T-helper 22 cell (primary cell): ENCODE measurements around the gene CKM.
"Not testable (repeated sequence)": the region's sequence is repeated elsewhere in the genome, so short reads cannot be mapped to it uniquely, and the experiment has no call there.

Experiments used
- DNase-seq: peaks from one replicate; pipeline ENCODE4 v3.0.0-alpha.2; 2020; ENCODE audit warnings: low read depth

CKM gene

DNA sequence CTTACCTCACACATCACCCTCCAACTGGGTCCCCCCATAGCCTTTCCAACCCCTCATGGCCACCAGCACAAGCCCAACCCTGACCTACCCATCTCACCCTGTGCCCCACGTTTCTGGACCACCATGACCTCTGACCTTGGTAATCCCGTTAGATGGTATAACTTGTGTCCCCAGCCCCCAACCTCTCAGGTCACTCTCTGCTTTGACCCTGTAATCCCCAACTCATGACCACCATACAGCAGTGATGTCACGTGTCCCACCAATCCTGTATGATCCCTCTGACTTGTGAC, 26.4 kb upstream of the CKM start:
- no peak for DNase-seq

DNA sequence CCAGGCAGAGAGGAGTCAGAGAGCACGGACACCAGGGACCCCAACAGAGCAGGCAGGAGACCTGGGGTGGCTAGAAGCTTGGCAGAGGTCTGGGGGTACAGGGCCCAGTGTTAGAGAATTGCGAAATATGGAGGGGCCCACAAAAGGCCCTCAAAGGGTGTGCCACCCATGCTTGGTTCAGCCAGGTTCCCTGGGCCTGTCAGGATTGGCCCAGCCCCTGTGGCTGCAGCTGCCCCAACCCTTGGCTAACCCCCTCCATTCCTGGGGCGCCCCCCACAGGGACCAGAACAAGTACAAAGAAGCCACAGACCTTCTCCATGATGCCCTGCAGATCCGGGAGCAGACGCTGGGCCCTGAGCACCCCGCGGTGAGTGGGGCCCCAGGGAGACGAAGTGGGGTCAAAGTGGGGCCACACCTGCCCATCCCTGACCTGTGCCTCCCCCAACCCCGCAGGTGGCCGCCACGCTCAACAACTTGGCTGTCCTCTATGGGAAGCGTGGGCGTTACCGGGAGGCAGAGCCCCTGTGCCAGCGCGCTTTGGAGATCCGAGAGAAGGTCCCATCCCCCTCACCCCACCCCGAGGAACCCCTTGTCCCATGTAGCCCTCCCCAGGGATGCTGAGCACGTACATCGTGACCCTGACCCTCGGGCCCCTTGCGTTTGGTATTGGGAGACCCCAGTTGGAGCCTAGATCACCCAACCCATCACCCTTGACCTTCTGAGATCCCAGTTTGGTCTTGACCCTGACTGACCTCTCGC, 25.9 kb upstream of the CKM start:
- no peak for DNase-seq

DNA sequence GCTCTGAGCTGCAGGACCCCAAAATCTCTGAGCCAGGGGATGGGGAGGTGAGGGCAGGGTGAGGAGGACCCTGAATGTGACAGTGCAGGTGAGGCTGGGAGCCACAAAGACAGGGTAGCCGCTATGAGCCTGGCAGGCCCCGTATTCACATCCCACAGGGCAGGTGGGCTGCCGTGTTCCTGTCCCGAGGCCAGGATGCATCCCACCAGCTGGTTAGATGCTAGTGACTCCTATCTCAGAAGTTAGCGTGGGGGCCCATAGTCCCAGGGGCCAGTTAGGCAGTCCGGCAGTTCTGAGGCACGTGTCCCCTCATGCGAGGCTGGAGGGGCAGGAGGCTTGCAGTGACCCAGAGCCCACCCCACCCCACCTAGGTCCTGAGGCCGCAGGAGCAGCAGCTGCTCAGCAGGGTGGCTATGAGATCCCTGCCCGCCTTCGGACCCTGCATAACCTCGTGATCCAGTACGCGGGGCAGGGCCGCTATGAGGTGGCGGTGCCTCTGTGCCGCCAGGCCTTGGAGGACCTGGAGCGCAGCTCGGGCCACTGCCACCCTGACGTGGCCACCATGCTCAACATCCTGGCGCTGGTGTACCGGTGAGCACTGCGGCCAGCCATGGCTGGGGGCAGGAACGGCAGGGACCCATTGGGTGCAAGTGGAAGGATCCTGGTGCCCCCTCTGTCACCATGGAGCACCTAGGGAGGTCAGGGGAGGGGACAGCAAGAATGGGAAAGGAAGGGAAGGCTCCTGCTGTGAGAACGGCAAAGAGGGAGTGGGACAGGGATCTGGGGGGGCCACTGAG, 25.1 kb upstream of the CKM start:
- no peak for DNase-seq

DNA sequence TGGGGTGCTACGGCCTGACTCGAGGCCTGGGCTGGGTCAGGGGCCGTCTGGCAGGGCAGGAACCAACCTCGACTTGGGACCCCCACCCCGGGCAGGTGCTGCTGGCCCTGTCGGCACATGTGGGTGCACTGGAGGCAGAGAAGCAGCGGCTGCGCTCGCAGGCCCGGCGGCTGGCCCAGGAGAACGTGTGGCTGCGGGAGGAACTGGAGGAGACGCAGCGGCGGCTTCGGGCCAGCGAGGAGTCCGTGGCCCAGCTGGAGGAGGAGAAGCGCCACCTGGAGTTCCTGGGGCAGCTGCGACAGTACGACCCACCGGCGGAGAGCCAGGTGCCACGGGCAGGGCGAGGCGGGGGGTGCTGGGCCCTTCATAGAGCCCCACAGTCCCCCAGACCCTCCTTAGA, 23.8 kb upstream of the CKM start:
- no peak for DNase-seq

DNA sequence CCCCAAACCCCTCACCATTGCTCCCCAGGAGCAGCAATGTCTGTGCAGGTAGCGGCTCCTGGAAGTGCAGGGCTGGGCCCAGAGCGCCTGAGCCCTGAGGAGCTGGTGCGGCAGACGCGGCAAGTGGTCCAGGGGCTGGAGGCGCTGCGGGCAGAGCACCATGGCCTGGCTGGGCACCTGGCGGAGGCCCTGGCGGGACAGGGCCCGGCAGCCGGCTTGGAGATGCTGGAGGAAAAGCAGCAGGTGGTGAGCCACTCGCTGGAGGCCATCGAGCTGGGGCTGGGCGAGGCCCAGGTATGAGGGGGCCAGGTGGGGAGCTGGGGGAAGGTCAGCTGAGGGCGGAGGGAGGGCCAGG, 22.8 kb upstream of the CKM start:
- DNase-seq, result no peak

DNA sequence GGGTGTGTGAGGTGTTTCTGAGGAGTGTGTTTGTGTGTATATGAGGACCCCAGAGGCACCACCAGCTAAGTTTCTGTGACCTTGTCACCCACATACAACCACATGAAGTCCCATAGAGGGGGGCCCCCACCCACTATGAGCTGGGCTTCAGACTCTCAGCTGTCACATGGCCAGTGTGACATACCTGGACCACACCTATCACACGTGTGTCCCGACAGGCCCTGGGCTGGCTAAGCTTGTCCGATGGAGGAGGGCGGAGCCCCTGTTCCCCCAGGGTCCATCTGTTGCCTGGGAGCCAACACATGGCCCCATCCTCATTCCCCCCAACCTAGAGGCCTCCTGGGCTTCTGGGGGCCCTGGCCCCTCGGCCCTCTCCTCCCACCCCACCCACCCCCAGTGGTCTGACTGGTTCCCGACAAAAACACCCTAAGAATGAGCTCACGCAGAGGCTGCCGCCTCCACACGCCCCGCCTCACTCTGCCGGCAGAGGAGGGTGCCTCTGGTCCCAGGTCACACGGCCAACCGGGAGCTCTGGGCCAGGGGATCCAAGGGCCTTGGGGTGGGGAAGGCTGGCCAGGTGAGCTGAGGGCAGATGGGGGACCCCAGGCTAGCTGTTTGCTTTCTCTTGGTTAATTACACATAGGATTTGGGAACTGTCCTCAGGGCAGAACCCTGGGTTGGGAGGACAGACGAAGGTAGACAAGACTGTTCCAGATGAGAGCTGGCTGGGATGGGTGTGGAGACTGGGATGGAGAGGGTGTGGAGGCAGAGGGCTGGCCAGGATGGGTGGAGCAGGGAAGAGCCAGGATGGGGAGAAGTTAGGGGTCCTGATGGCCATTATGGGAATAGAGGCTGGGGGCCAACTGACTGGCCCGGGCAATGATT, 22.2 kb upstream of the CKM start:
- DNase-seq, result no peak

DNA sequence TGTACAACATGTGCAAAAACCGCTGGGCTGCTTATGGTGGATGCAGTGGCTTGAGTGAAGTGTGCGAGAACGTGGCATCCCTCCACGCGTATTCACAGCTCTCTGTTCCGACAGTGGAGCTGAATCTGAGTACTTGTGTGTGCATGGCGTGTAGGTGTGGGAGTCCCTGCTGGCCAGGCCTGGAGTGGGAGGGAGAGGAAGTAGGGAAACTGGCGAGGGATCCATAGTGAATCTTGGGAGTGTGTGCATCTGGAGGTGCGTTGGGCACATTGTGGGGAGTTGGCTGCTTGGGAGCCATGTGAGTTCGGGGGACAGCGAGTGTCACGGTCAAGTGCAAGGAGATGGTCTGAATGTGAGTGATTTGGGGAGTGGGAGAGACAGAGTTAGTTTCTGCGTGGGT, 20.2 kb upstream of the CKM start:
- DNase-seq, result no peak

DNA sequence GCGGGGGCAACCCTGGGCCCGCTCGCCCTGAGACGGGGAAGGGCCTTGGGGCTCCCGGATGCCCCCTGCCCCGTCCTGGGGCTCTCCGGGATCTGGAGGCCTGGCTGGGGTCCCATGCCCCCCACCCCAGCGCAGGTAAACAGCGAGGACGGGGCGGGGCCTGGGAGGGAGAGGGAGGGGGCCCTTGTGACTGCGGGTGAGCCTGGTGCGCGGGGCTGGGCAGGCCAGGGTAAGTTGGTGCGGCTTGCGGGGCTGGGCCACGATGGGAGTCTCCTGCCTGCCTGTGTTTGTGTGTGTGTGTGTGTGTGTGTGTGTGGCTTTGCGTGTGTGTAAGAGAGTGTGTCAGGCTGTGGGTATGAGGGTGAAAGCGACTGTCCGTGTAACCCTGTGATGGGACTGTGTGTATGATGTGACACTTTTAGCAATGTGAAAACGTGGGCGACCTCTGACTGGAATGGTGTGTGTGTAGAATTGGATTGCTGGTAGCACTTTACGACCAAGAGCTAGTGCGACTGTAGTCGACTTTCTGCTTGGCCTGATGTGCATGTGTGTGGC, 18.3 kb upstream of the CKM start:
- no peak for DNase-seq

DNA sequence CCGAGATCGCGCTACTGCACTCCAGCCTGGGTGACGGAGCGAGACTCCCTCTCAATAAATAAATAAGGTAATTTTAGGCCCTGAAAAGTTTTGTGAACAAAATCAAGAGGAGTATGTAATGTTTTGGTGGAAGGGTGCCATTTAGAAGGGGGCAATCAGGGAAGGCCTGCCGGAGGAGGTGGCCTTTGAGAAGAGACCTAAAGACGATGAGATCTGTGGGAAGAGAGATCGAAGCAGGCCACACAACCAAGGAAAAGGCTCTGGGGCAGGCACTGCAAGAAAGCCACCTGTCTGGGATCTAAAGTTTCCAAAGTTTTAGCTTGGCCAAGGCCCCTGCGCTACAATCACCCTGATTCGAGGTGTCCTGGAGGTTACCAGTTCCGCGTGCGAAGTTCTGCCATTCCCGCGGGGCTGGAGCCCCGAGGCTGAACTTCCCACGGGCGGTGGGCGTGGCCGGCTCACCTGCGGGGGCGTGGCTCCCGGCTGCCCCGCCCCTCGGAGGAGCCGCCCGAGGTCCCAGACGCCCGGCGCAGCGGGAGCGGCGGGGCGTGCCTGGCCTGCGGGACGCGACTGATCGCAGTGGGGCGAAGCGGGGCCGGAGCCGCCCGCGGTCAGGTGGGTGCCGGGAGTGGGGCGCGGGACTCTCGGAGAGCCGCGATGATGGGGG, 17.7 kb upstream of the CKM start, which contains the start of gene KLC3:
Gene KLC3, plus strand, starts transcription at position 519 of the 667 bp plus-strand sequence. CDS start 4,792 bp downstream, outside the sequence.
- no peak for DNase-seq

DNA sequence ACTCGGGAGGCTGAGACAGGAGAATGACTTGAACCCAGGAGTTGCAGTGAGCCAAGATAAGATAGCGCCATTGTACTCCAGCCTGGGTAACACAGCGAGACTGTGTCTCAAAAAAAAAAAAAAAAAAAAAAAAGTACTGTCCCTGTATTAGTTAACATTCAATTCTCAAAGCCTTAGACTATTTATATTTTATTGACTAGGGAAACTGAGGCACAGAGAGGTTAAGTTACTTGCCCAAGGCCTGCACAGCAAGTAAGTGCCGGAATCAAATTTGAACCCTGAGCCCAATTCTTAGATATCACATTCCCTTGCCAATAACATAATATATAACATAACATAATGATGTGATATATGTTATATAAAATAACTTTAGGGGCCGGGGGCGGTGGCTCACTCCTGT, 17.0 kb upstream of the CKM start:
- DNase-seq, result no peak

DNA sequence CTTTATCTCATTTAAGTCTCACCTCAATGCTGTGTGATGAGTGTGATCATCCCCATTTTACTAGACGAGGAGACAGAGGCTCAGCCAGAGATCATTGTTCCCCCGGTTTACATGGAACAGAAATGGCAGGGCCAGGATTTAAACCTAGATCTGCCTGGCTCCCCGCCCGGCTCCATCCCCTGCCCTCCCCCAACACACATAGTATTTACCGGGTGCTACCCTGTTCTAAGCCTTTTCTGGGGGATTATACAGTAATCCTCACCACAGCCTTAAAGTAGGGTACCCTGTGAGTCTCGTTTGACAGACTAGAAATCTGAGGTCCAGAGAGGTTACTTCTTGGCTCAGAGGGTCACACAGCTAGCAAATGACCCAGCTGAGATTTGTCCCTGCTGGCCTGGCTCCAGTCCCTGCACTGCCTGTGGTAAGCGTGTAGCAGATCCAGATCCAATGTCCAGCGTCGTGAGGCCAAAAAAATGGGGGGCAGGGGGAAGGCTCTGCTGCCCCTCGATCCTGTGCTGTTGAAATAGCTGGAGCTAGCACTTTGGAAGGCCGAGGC, 14.1 kb upstream of the CKM start:
- no peak for DNase-seq

DNA sequence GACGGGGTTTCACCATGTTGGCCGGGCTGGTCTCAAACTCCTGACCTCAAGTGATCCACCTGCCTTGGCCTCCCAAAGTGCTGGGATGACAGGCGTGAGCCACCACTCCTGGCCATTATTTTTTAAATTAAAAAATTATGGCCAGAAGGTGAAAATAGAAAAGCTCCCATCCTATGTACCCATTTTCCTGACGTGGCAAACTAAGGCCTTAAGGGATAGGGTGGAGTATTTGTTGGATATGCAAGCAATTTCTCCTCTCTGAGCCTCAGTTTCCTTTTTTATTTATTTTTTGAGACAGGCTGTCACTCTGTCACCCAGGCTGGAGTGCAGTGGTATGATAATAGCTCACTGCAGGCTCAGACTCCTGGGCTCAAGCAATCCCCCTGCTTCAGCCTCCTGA, 12.2 kb upstream of the CKM start:
- not testable (repeated sequence) for DNase-seq

DNA sequence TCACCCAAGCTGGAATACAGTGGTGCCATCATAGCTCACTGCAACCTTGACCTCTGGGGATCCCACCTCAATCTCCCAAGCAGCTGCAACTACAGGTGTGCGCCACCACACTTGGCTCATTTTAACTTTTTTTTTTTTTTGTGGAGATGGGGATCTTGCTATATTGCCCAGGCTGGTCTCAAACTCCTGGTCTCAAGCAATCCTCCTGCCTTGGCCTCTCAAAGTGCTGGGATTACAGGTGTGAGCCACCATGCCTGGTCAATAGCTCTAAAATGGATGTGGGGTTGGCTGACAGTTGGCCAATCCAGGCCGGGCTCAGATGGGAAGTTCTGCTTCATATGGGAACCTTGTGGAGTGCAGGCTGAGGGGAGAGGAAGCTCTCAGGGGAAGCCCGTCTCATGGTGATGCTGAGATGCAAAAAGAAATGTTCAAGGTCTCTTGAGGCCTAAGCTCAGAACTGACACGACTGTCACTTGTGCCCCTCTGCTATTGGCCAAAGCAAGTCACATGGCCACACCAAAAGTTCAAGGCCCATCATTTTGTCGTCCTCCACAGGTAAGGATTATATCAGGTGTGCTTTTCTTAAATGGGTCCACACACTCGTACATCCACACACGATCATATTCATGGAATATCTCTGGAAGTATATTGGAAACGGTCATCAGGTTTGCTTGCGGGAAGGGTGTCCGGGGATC, 11.1 kb upstream of the CKM start:
- no peak for DNase-seq

DNA sequence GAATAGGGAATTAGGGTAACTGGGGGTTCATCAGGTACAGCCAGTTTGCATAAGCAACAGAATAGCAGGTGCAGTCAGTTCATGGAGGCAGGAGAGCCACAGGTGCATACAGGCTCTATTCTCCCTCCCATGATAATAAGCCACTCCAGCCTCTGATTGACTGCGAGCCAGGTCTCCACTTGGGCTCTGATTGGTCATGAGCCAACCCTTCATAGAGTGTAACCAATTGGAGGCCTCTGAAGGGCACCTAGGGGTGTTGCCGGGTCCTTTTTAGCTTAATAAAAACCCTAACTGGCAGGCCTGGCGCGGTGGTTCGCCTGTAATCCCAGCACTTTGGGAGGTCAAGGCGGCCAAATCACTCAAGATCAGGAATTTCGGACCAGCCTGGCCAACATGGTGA, 8.7 kb upstream of the CKM start:
- no peak for DNase-seq

DNA sequence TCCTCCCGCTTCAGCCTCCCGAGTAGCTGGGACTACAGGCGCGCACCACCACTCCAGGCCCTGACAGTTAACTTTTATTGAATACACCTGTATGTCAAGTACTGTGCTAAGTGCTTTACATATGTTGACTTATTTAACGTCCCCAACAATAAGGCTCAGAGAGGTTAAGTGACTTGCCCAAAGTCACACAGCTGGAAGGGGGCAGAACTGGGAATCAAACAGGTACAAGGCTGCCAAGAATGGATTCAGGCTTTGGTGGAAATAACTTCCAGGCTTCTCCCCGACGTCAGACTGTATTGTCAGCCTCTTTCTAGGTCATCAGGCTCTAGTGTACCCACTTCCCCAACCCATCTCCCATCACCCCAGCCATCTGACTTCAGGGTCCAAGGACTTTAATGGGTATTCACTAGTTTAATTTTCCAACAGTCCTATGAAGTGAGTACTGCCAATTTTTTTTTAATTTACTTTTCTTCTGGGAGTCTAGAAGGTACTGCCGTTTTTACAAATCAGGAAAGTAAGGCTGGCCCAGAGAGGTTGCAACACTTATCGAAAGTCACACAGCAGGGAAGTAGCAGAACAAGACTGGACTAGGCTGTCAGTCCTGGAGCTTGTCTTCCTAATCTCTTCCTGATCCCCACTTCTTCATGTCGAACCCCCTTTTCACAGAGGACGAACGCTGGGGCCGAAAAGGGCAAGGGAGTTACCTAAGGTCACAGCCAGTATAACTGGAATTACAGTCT, 4.9 kb upstream of the CKM start:
- DNase-seq, result no peak

DNA sequence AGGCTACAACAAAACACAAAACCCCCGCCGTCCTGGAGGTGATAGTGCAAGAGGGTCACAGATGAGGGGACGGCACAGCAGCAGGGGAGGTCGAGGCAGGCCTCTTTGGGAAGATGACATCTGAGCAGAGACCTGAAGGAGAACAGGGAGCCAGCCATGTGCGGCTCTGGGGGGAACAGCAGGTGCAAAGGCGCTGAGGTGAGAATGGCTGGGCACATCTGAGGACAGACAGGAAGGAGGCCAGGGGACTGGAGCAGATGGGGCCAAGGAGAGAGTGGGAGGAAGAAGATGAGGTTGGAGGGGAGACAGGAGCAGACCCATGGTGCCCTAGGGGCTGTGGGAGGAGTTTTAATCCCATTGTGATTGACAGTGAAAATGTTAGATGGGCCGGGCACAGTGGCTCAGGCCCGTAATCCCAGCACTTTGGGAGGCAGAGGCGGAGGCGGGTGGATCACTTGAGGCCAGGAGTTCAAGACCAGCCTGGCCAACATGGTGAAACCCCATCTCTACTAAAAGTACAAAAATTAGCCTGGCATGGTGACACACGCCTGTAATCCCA, 1.8 kb upstream of the CKM start:
- DNase-seq, result no peak

DNA sequence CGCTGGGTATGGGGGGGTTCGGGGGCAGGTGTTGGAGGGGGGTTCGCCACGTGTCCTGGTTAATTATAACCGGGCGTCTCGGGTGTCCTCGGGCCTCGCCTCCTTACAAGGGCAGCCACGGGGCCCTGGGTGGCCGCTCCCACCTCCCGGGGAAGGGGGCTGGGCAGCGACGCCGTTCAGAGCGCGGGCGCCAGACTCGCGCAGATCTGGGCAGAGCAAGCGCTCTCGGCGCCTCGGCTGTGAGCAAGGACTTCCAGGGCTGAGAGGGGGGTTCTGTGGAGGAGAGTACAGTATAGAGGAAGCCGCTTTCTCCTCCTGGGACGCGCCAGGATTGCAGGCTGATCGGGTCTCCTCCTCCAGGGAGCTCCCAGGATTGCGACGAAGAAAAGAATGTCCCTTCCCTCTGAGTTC, 1.0 kb upstream of the CKM start:
- no peak for DNase-seq

DNA sequence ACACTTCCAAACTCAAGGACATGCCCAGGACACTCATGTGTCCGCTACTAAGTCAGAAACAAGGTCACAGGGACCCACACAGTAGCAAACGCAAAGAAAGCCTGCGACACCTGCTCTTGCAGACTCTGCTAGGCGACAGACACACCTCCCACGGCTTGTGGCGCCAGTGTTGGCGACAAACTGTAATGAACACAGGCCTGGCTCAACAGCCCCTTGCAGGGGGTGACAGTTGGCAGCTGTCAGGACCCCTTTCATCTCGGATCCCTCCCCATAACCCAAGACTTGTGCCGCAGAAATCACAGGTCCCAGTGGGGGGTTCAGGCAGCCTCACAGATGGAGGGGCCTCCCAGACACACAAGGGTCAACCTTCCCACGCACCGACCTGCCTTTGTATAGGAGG, 364 bp downstream of the CKM start:
- no peak for DNase-seq

DNA sequence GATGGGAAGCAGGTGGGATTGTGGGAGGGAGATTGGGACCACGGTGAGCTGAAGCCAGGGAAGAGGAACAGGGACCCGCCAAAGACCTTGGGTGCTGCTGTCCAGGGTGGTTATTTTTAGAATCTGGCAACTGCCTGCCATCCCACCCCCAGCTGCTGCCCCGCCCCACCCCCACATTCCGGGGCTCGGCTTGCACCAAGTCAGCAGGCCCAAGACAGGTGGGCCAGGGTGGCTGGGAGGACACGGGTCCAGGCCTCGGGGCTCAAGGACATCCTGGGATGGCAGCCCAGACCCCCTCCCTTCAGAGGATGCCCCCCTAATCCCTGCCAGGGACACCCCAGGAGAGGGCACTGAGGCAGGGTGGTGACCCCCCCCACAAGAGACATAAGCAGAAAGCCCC, 827 bp downstream of the CKM start:
- no peak for DNase-seq
